IPS-20b (cell line): ENCODE measurements around the gene HTR3B.

Experiments used
- H3K27ac ChIP-seq: one replicate; pipeline ENCODE4 v1.5.1; 2013; ENCODE audit warnings: low read length
- H3K27me3 ChIP-seq: 2 replicates; pipeline ENCODE4 v1.6.1; 2013; ENCODE audit warnings: mild to moderate bottlenecking, low read length, inconsistent platforms; ENCODE audit not compliant: insufficient read depth
- H3K36me3 ChIP-seq: 2 replicates; pipeline ENCODE4 v1.6.1; 2013; ENCODE audit warnings: low read depth, mild to moderate bottlenecking, inconsistent platforms, low read length, moderate library complexity; ENCODE audit not compliant: insufficient read depth
- H3K4me1 ChIP-seq: 2 replicates; pipeline ENCODE4 v1.6.1; 2013; ENCODE audit warnings: mild to moderate bottlenecking, control low read depth, inconsistent platforms, low read length, moderate library complexity; ENCODE audit not compliant: insufficient read depth
- H3K4me3 ChIP-seq: 2 replicates; pipeline ENCODE4 v1.5.1; 2013; ENCODE audit warnings: mild to moderate bottlenecking, low read length, inconsistent platforms
- H3K9ac ChIP-seq: 2 replicates; pipeline ENCODE4 v1.6.1; 2013; ENCODE audit warnings: low read depth, mild to moderate bottlenecking, inconsistent platforms, low read length, moderate library complexity
- H3K9me3 ChIP-seq: 2 replicates; pipeline ENCODE4 v1.6.1; 2013; ENCODE audit warnings: mild to moderate bottlenecking, low read depth, low read length, inconsistent platforms; ENCODE audit not compliant: insufficient read depth

The HTR3B gene

DNA sequence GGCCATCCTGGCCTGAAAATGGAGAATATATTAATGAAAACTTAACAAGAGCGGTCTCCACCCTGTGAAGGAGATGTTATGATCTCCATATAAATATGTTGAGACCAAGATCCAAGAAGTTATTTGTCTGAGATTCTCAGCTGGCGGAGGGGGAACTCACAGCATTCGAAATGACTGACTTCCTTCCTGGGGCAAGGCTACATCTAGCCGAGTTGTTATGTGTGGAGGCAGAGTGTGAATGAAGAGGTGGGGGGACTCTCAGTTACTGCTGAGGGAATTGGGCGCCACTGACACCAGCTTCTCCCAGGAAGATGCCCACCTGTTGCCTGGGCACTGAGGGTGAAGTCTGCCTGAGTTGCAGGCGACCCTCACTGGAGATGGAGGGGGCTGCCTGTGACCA lies 76.2 kb downstream of the HTR3B start:
- no peaks in the 10 kb centered on the region for H3K36me3 ChIP-seq
- no peak overlapping the region for H3K9ac ChIP-seq
- no peaks in the 10 kb centered on the region for H3K4me1 ChIP-seq
- H3K4me3 ChIP-seq = no peak overlapping the region
- H3K27me3 ChIP-seq = peaks cover 15% of the 10 kb centered on the region
- no peaks in the 10 kb centered on the region for H3K9me3 ChIP-seq
- H3K27ac ChIP-seq = no peak overlapping the region

DNA sequence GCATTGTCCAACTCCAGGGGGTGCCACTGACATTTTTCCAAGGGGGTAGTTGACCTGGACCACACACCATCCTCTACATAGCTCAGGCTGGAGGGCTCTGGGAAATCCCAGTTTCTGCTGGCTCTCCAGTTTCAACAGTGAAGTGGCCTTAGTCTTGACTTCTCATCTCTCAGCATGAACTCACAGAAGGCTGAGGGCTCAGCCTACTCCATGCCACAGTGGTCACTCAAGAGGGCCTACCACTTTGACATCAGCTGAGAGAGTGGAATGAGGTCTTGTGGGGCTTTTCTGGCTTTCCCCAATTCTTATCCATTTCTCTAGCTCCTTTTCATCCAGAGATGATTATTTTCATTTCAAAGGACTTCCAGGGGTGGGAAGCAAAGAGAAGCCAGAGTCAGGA lies 77.7 kb downstream of the HTR3B start:
- no peak overlapping the region for H3K4me3 ChIP-seq
- H3K4me1 ChIP-seq = no peaks in the 10 kb centered on the region
- no peak overlapping the region for H3K9ac ChIP-seq
- H3K36me3 ChIP-seq = no peaks in the 10 kb centered on the region
- no peaks in the 10 kb centered on the region for H3K9me3 ChIP-seq
- 0 out of 2 replicates have a peak, but pooled peaks cover 3% of the 10 kb centered on the region for H3K27me3 ChIP-seq
- H3K27ac ChIP-seq = no peak overlapping the region

DNA sequence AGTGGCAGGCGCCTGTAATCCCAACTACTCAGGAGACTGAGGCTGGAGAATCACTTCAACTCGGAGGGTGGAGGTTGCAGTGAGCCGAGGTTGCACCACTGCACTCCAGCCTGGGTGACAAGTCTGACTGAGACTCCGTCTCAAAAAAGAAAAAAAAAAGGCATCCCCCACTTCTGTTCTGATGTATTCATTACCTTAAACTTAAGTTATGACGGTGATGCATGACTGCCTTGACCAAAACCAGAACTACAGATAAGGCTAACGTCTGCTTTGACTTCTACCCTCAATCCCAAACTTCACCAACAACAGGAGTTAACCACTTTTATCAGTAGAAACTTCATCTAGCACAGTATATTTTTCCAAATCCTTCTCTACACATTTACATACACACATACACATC lies 80.2 kb downstream of the HTR3B start:
- Histone ChIP-seq H3K9me3 (no peaks in the 10 kb centered on the region), H3K4me3 (no peak overlapping the region), H3K36me3 (no peaks in the 10 kb centered on the region), H3K4me1 (no peaks in the 10 kb centered on the region), H3K9ac (no peak overlapping the region), H3K27ac (no peak overlapping the region), H3K27me3 (no peaks in the 10 kb centered on the region)

DNA sequence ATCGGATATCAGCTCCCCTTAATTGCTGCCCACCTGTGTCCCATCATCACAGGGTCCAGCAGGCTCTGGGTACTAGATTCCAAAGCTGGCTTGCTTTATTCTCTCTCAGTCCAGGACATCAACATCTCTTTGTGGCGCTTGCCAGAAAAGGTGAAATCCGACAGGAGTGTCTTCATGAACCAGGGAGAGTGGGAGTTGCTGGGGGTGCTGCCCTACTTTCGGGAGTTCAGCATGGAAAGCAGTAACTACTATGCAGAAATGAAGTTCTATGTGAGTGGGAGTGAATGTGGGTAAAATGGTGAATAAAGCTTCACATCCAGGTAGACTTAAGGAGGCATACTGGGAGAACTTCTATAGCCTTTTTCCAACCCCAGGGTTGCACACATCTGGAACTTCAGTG lies 81.3 kb downstream of the HTR3B start:
- Histone ChIP-seq H3K4me3 (no peak overlapping the region), H3K9ac (no peak overlapping the region), H3K36me3 (no peaks in the 10 kb centered on the region), H3K27ac (no peak overlapping the region), H3K27me3 (no peaks in the 10 kb centered on the region), H3K9me3 (no peaks in the 10 kb centered on the region), H3K4me1 (no peaks in the 10 kb centered on the region)

DNA sequence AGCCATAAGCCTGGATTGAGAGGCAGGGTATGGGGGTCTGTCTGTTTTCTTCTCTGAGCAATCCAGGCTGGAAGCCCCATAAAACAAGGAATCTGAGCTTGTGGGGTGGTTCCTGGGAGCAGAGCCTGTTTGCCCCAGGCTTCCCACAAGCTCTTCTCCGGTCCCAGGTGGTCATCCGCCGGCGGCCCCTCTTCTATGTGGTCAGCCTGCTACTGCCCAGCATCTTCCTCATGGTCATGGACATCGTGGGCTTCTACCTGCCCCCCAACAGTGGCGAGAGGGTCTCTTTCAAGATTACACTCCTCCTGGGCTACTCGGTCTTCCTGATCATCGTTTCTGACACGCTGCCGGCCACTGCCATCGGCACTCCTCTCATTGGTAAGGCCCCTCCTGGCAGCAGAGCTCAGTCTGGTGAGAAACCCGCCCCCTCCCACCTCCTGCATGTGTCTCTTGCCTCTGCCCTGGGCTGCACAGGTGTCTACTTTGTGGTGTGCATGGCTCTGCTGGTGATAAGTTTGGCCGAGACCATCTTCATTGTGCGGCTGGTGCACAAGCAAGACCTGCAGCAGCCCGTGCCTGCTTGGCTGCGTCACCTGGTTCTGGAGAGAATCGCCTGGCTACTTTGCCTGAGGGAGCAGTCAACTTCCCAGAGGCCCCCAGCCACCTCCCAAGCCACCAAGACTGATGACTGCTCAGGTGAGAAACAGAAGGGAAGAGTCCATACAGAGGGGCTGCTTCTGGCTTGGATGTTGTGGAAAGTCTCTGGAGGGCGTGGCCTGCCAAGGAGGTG lies 82.0 kb downstream of the HTR3B start:
- Histone ChIP-seq H3K4me3 (no peak overlapping the region), H3K27ac (no peak overlapping the region), H3K36me3 (no peaks in the 10 kb centered on the region), H3K9me3 (no peaks in the 10 kb centered on the region), H3K27me3 (no peaks in the 10 kb centered on the region), H3K9ac (no peak overlapping the region), H3K4me1 (no peaks in the 10 kb centered on the region)

DNA sequence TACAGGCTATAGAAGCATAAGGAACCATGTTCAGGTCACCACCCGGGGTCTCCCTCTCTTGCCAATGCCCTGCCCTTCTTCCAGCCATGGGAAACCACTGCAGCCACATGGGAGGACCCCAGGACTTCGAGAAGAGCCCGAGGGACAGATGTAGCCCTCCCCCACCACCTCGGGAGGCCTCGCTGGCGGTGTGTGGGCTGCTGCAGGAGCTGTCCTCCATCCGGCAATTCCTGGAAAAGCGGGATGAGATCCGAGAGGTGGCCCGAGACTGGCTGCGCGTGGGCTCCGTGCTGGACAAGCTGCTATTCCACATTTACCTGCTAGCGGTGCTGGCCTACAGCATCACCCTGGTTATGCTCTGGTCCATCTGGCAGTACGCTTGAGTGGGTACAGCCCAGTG lies 84.8 kb downstream of the HTR3B start:
- Histone ChIP-seq H3K27ac (no peak overlapping the region), H3K9ac (no peak overlapping the region), H3K4me3 (no peak overlapping the region), H3K4me1 (peaks cover 4% of the 10 kb centered on the region; the same call in 1 of the 2 replicates), H3K9me3 (no peaks in the 10 kb centered on the region), H3K27me3 (no peaks in the 10 kb centered on the region), H3K36me3 (no peaks in the 10 kb centered on the region)

DNA sequence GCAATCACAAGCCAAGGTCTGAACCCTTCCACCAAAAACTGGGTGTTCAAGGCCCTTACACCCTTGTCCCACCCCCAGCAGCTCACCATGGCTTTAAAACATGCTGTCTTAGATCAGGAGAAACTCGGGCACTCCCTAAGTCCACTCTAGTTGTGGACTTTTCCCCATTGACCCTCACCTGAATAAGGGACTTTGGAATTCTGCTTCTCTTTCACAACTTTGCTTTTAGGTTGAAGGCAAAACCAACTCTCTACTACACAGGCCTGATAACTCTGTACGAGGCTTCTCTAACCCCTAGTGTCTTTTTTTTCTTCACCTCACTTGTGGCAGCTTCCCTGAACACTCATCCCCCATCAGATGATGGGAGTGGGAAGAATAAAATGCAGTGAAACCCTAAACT lies 85.3 kb downstream of the HTR3B start:
- Histone ChIP-seq H3K9me3 (no peaks in the 10 kb centered on the region), H3K27ac (no peak overlapping the region), H3K9ac (no peak overlapping the region), H3K27me3 (no peaks in the 10 kb centered on the region), H3K36me3 (no peaks in the 10 kb centered on the region), H3K4me1 (peaks cover 4% of the 10 kb centered on the region; the same call in 1 of the 2 replicates), H3K4me3 (no peak overlapping the region)

DNA sequence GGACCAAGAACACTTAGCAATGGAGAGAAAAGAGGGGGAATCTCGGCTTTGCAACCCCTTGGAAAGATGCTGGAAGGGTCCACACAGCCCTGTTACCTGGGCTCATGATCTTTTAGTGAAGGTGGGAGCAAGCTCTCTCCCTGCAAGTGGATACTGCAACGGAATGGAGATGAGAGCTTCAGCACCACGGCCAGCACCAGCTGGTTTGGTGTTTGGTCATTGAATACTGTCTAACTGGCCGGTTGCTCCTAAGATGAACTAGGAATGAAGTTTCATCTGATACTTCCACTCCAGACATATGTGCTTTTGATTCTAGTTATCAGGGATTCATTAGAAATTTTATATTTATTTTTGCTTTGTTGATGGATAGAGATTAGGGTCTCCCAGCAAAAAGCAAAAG lies 86.6 kb downstream of the HTR3B start:
- no peaks in the 10 kb centered on the region for H3K9me3 ChIP-seq
- no peak overlapping the region for H3K4me3 ChIP-seq
- no peak overlapping the region for H3K27ac ChIP-seq
- H3K9ac ChIP-seq = no peak overlapping the region
- no peaks in the 10 kb centered on the region for H3K36me3 ChIP-seq
- H3K4me1 ChIP-seq = peaks cover 4% of the 10 kb centered on the region; the same call in 1 of the 2 replicates
- H3K27me3 ChIP-seq = no peaks in the 10 kb centered on the region

DNA sequence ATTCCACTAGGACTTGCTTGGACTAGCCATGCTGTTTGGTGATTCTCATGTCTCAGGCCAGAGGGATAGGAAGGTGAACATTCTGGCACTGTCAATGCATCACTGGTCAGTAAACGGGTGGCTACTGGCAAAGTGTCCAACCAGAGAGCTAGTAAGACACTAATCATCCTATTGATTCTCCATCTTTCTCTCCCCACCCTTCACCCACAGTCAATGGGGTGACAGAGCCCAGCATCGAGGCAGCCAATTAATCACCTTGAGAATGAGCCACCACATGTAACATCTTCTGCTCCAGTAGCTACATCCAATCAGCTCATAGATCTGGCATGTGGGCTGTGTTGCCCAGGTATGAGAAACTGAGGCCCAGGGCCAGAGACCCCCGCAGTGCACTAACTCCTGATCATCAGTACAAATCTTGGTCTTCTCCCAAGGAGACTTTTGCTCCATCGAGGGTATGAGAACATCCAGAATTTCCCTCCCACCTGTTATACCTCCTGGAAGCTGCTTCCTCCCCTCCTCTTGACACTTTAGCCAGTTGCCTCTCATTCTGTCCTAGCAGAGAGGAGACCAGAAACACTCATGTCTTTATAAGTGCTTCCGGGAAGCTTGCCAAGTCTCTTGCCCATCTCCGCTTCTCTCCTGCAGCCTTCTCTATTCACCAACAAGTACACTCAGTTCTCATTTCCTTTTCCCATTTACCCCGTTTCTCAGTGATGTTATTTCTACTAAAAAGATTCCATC lies 87.3 kb downstream of the HTR3B start:
- H3K4me3 ChIP-seq = no peak overlapping the region
- no peak overlapping the region for H3K27ac ChIP-seq
- no peak overlapping the region for H3K9ac ChIP-seq
- peaks cover 4% of the 10 kb centered on the region; the same call in 1 of the 2 replicates for H3K4me1 ChIP-seq
- H3K36me3 ChIP-seq = no peaks in the 10 kb centered on the region
- no peaks in the 10 kb centered on the region for H3K27me3 ChIP-seq
- no peaks in the 10 kb centered on the region for H3K9me3 ChIP-seq

DNA sequence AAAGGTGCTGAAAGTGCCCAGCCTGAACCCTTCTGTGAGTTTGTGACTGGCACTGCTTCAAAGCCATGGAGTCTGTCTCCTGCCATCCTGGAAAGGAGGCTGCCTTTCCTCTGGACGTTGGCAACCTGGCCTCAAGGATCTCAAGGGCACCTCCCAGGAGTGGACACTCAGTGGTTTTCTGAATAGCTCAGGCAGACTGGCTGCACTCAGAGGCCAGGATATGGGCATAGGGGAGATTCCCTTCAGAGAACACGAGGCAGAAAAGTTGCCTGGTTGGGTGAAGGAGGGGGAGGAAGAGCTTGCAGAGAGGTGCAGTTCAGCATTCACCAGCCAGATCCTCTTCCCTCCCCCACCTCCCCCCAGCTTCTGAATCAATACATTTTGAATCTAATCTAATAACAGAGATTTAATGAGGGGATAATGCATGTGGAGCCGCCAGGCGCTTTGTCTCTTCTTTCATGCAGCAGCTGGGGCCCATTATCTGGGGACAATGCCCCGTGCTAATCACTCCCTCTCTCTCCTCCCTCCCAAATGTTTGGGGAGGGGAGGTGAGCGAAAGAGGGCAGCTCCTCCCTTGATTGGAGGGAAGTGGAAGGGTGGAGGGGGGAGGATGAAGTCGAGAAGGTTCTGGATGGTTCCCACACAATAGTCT lies 88.0 kb downstream of the HTR3B start:
- no peak overlapping the region; the same call in 1 of the 2 replicates for H3K4me3 ChIP-seq
- no peaks in the 10 kb centered on the region for H3K36me3 ChIP-seq
- H3K9me3 ChIP-seq = no peaks in the 10 kb centered on the region
- H3K27ac ChIP-seq = no peak overlapping the region
- peaks cover 4% of the 10 kb centered on the region; the same call in 1 of the 2 replicates for H3K4me1 ChIP-seq
- H3K27me3 ChIP-seq = no peaks in the 10 kb centered on the region
- H3K9ac ChIP-seq = no peak overlapping the region

DNA sequence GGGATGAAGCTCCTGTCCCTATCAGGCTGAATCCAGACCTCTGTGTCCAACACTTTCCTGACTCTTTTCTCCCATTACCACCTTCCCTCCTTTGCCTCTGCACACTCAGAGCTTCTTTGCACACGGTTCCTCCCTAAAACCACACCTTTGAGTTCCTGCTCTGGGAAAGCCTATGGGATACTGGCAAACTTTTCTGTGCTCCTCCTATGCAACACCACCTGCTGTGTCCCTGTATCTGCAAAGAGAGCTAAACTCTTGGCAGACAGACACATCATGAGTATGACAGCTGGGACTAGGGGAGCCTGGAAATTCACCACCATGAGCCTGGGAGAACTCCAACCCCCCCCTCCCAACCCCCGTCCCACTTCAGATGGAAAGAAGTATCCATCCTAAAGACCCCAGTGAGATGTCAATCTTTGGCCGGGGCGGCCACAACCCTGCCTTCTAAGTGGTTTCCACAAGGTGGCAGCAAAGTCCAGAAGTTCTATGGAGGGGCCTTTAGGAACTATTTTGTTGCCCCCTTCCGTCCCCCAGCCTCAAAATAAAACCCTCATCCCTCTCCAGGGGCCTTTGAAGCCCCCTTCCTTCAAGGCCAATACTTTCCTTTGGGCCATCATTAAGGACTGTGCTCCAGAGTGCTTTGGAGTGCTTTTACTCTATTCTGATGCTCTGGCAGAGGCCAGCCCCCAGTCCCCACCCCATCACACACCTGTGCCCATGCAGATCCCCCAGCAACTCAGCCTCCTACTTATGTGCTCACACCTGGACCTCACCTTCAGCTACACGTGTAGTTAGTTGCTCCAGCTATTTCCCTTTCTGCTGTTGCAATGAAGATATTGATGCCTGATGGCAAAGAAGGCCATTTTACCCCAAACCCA lies 89.7 kb downstream of the HTR3B start:
- Histone ChIP-seq H3K4me3 (no peak overlapping the region), H3K9ac (no peak overlapping the region), H3K4me1 (peaks cover 4% of the 10 kb centered on the region; the same call in 1 of the 2 replicates), H3K9me3 (no peaks in the 10 kb centered on the region), H3K27ac (no peak overlapping the region), H3K27me3 (no peaks in the 10 kb centered on the region), H3K36me3 (no peaks in the 10 kb centered on the region)
